Parathyroid adenoma (tissue), 2 donors: ENCODE results near the gene ESRRA.

ENCODE experiments used
- H2AFZ ChIP-seq: fragments of 300-600 bp; sonication (generic); one replicate; pipeline ENCODE4 v1.7.0; 2017; ENCODE audit warnings: antibody characterized with exemption, mild to moderate bottlenecking
- H3K27ac ChIP-seq: fragments of 300-600 bp; sonication (generic); one replicate; pipeline ENCODE4 v1.7.0; 2017
- H3K27me3 ChIP-seq: fragments of 300-600 bp; sonication (generic); one replicate; pipeline ENCODE4 v1.7.0; 2017; ENCODE audit warnings: low read length; ENCODE audit not compliant: control insufficient read depth, insufficient read depth
- H3K36me3 ChIP-seq: fragments of 300-600 bp; sonication (generic); one replicate; pipeline ENCODE4 v1.7.0; 2017; ENCODE audit warnings: low read length; ENCODE audit not compliant: control insufficient read depth, insufficient read depth
- H3K4me1 ChIP-seq: fragments of 300-600 bp; sonication (generic); one replicate; pipeline ENCODE4 v1.7.0; 2017; ENCODE audit warnings: control low read depth
- H3K4me2 ChIP-seq: fragments of 300-600 bp; sonication (generic); one replicate; pipeline ENCODE4 v1.7.0; 2017; ENCODE audit warnings: low read length
- H3K4me3 ChIP-seq: fragments of 300-600 bp; sonication (generic); one replicate; pipeline ENCODE4 v1.7.0; 2017; ENCODE audit warnings: low read depth, low read length
- H3K79me2 ChIP-seq: fragments of 300-600 bp; sonication (generic); one replicate; pipeline ENCODE4 v1.7.0; 2017; ENCODE audit warnings: control low read depth
- H3K9ac ChIP-seq: fragments of 300-600 bp; sonication (generic); one replicate; pipeline ENCODE4 v1.7.0; 2017; ENCODE audit warnings: mild to moderate bottlenecking
- H3K9me3 ChIP-seq: fragments of 300-600 bp; sonication (generic); one replicate; pipeline ENCODE4 v1.7.0; 2017; ENCODE audit warnings: low read length; ENCODE audit not compliant: control insufficient read depth
- TF ChIP-seq, protein P1 (sequence below): fragments of 300-600 bp; sonication (generic); IDR thresholded peaks from one replicate; pipeline ENCODE4 v1.7.0; 2017; ENCODE audit warnings: antibody characterized with exemption, mild to moderate bottlenecking
- donor health status: primary hyperparathyroidism.

ESRRA gene

DNA sequence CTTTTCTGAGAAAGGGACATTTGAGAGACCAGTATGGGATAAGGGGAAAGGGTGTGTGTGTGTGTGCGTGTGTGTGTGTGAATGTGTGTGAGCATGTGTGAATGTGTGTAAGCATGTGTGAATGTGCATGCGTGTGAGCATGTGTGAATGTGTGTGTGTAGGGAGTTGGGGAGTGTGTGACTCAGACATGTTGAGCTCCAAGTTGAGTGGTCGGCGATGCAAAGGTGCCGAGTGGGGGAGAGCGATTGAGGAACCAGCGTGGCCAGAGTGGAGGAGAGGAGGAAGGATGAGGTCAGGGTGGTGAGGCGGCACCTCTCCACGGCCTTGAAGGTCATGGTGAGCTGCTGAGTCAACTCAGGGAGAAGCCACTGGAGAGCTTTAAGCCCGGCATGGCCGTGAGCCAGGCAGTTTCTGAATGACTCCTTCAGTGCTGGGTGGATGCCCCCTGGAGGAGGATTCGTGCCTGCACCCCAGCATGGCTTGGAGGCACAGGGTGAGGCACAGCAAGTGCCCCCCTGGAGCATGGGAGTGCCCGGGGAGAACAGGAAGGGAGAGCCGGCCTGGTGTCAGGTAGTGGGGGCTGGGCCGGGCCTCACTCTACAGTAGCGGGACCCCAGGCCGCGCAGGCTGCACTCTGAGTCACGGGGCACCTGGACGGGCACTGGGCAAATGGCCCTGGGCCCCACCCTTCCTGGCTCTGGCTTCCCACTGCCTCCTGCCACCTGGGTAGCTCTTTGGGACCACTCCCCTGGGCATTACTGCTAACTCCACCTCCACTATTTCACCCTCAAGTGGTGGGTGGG lies 26.4 kb downstream of the ESRRA start:
- H3K27ac ChIP-seq, result no peak overlapping the region
- H2AFZ ChIP-seq, result peak overlapping the region; percentile 63
- no peaks in the 10 kb centered on the region for H3K27me3 ChIP-seq
- no peaks in the 10 kb centered on the region for H3K4me1 ChIP-seq
- peak overlapping the region; percentile 9 for H3K4me3 ChIP-seq
- no peak overlapping the region for H3K9ac ChIP-seq
- TF ChIP-seq, protein P1, sequence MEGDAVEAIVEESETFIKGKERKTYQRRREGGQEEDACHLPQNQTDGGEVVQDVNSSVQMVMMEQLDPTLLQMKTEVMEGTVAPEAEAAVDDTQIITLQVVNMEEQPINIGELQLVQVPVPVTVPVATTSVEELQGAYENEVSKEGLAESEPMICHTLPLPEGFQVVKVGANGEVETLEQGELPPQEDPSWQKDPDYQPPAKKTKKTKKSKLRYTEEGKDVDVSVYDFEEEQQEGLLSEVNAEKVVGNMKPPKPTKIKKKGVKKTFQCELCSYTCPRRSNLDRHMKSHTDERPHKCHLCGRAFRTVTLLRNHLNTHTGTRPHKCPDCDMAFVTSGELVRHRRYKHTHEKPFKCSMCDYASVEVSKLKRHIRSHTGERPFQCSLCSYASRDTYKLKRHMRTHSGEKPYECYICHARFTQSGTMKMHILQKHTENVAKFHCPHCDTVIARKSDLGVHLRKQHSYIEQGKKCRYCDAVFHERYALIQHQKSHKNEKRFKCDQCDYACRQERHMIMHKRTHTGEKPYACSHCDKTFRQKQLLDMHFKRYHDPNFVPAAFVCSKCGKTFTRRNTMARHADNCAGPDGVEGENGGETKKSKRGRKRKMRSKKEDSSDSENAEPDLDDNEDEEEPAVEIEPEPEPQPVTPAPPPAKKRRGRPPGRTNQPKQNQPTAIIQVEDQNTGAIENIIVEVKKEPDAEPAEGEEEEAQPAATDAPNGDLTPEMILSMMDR, result peak; percentile 41
- H3K4me2 ChIP-seq, result no peak overlapping the region
- no peaks in the 10 kb centered on the region for H3K36me3 ChIP-seq
- no peaks in the 10 kb centered on the region for H3K79me2 ChIP-seq
- no peaks in the 10 kb centered on the region for H3K9me3 ChIP-seq

DNA sequence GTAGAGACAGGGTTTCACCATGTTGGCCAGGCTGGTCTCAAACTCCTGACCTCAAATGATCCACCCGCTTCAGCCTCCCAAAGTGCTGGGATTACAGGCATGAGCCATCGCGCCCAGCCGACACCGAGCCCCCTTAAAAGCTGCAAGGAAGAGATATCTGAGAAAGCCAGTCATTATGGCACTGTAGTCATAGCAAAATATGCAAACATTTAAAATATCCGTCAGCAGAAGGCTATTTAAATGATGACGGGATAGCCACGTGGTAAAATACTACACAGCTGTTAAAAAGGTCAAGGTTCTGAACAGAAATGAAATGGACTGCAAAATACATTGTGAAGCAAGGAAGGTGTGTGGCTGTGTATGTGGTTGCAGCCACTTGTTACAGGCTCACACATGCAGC lies 28.2 kb downstream of the ESRRA start:
- Histone ChIP-seq H3K79me2 (no peaks in the 10 kb centered on the region), H2AFZ (no peak overlapping the region), H3K36me3 (no peaks in the 10 kb centered on the region), H3K4me2 (no peak overlapping the region), H3K27ac (no peak overlapping the region), H3K9ac (no peak overlapping the region), H3K27me3 (no peaks in the 10 kb centered on the region), H3K4me3 (no peak overlapping the region), H3K4me1 (no peaks in the 10 kb centered on the region), H3K9me3 (no peaks in the 10 kb centered on the region)
- TF ChIP-seq, protein P1, result no peak

DNA sequence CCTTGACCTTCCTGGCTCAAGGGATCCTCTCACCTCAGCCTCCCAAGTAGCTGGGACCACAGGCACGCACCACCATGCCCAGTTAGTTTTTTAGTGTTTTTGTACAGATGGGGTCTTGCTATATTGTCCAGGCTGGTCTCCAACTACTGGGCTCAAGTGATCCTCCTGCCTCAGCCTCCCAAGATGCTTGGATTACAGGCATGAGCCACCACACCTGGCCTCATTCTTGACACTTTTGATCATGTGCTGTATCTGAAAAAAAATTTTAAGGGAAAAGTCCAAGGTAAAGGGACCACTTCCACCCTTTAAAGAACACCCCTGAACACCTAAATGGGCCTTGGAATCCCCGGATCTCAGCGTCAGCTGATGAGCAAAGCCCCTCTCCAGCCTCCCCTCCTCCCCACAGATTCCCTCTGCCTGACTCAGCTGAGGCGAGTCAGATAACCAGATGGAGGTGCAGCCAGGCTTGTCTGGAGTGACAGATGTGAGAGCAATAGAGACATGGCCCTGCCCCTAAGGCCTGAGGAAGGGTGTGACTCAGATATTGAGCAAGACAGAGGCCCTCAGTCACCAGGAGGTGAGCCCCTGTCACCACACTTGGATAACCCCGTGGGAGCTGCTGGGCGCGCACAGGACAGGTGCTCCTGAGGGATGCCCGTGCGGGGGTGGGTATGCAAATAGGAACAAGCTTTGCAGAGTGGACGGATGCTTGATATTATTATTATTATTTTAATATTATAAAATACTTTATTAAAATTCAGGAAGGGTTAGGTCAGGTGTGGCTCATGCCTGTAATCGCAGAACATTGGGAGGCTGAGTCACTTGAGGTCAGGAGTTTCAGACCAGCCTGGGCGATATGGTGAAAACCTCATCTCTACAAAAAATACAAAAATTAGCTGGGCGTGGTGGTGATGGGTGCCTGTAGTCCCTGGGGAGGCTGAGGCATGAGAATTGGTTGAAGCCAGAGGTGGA lies 29.7 kb downstream of the ESRRA start:
- no peak overlapping the region for H3K4me2 ChIP-seq
- H3K36me3 ChIP-seq, result no peaks in the 10 kb centered on the region
- H3K27me3 ChIP-seq, result no peaks in the 10 kb centered on the region
- peak overlapping the region; percentile 32 for H3K27ac ChIP-seq
- no peaks in the 10 kb centered on the region for H3K9me3 ChIP-seq
- H2AFZ ChIP-seq, result peak overlapping the region; percentile 33
- H3K4me1 ChIP-seq, result no peaks in the 10 kb centered on the region
- H3K9ac ChIP-seq, result no peak overlapping the region
- no peak overlapping the region for H3K4me3 ChIP-seq
- TF ChIP-seq, protein P1, result no peak
- H3K79me2 ChIP-seq, result no peaks in the 10 kb centered on the region

DNA sequence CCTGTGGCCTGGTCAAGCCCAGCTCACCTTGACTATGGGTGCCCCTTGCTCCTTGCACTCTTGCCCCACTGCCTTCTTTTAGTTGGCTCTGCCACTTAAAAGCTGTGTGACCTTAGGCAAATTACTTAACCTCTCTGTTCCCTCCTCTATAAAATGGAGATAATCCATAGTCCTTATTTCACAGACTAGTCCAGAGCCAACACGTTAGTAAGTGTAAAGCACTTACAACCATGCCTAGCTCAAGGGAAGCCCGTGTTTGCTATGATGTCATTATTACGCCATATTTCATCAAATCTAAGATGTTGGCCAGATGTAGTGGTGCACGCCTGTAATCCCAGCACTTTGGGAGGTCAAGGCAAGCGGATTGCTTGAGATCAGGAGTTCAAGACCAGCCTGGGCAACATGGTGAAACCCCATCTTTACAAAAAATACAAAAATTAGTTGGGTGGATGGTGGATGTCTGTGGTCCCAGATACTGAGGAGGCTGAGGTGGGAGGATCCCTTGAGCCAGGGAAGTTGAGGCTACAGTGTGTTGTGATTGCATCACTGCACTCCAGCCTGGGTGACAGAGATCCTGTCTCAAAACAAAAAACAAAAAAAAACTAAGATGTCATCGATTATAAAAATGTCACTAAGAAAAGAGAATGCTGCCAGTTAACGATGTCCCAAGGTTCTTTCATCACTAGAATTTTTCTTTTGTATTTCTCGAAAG lies 32.4 kb downstream of the ESRRA start:
- Histone ChIP-seq H3K27ac (no peak overlapping the region), H3K79me2 (no peaks in the 10 kb centered on the region), H3K4me2 (no peak overlapping the region), H3K9ac (no peak overlapping the region), H3K9me3 (no peaks in the 10 kb centered on the region), H2AFZ (no peak overlapping the region), H3K27me3 (no peaks in the 10 kb centered on the region), H3K4me3 (no peak overlapping the region), H3K36me3 (no peaks in the 10 kb centered on the region), H3K4me1 (no peaks in the 10 kb centered on the region)
- TF ChIP-seq, protein P1, result no peak
